ENCODE results near the gene NOL4L.
A peak's percentile ranks its signal among the peaks of the same experiment; 100 is the strongest.
"Not testable (repeated sequence)": the region's sequence is repeated elsewhere in the genome, so short reads cannot be mapped to it uniquely, and the experiment has no call there.

NOL4L gene

GRCh38 chr20:32597714-32598113 is 12.6 kb upstream of the NOL4L start:
- H3K9me3 Mint-ChIP-seq, result no peaks in the 10 kb centered on the region
- ATAC-seq (replicated peaks) (no peak), DNase-seq (no peak)
- peaks cover 0 to 7% of the 10 kb centered on the region in 2 donors for H3K4me1 Mint-ChIP-seq (ENCODE audit: low read depth in 2 of 2)
- no peak overlapping the region for H3K27ac Mint-ChIP-seq
- no peaks in the 10 kb centered on the region for H3K27me3 Mint-ChIP-seq
- H3K4me3 Mint-ChIP-seq, result no peak overlapping the region
- H3K36me3 Mint-ChIP-seq (ENCODE audit: insufficient read depth), result no peaks in the 10 kb centered on the region

- H3K36me3 Mint-ChIP-seq (ENCODE audit: insufficient read depth), result no peaks in the 10 kb centered on the region
- peaks cover 0 to 7% of the 10 kb centered on the region in 2 donors for H3K4me1 Mint-ChIP-seq (ENCODE audit: low read depth in 2 of 2)
- H3K9me3 Mint-ChIP-seq, result no peaks in the 10 kb centered on the region
- no peak overlapping the region for H3K27ac Mint-ChIP-seq
- H3K4me3 Mint-ChIP-seq, result no peak overlapping the region
- DNase-seq (no peak), ATAC-seq (replicated peaks) (no peak)
- no peaks in the 10 kb centered on the region for H3K27me3 Mint-ChIP-seq
Observed at GRCh38 chr20:32596681-32597252, 11.6 kb upstream of the NOL4L start.

- no peaks in the 10 kb centered on the region for H3K36me3 Mint-ChIP-seq (ENCODE audit: insufficient read depth)
Observed at GRCh38 chr20:32595143-32595542, 10.0 kb upstream of the NOL4L start.

GRCh38 chr20:32594669-32595068 is 9.5 kb upstream of the NOL4L start:
- H3K4me3 Mint-ChIP-seq; H3K27ac Mint-ChIP-seq; ATAC-seq (replicated peaks): not testable (repeated sequence)

More at GRCh38 chr20:32595143-32595542, 10.0 kb upstream of the NOL4L start:
- ATAC-seq (replicated peaks), result no peak
- no peak overlapping the region for H3K27ac Mint-ChIP-seq
- H3K4me1 Mint-ChIP-seq (ENCODE audit: low read depth in 2 of 2), result peaks cover 0 to 7% of the 10 kb centered on the region in 2 donors
- no peaks in the 10 kb centered on the region for H3K27me3 Mint-ChIP-seq
- no peak for DNase-seq
- H3K9me3 Mint-ChIP-seq, result no peaks in the 10 kb centered on the region
- H3K4me3 Mint-ChIP-seq, result no peak overlapping the region

GRCh38 chr20:32594204-32594603 is 9.1 kb upstream of the NOL4L start:
- H3K27ac Mint-ChIP-seq, result no peak overlapping the region
- H3K4me1 Mint-ChIP-seq (ENCODE audit: low read depth in 2 of 2), result peaks cover 0 to 7% of the 10 kb centered on the region in 2 donors
- ATAC-seq (replicated peaks), result no peak
- no peak for DNase-seq
- no peaks in the 10 kb centered on the region for H3K36me3 Mint-ChIP-seq (ENCODE audit: insufficient read depth)
- no peaks in the 10 kb centered on the region for H3K9me3 Mint-ChIP-seq
- H3K4me3 Mint-ChIP-seq, result no peak overlapping the region
- no peaks in the 10 kb centered on the region for H3K27me3 Mint-ChIP-seq

More at GRCh38 chr20:32594669-32595068, 9.5 kb upstream of the NOL4L start:
- not testable (repeated sequence) for H3K9me3 Mint-ChIP-seq; H3K36me3 Mint-ChIP-seq (ENCODE audit: insufficient read depth); H3K27me3 Mint-ChIP-seq; H3K4me1 Mint-ChIP-seq (ENCODE audit: low read depth in 2 of 2); DNase-seq

- not testable (repeated sequence) for H3K36me3 Mint-ChIP-seq (ENCODE audit: insufficient read depth); H3K27ac Mint-ChIP-seq; H3K27me3 Mint-ChIP-seq; ATAC-seq (replicated peaks); DNase-seq; H3K9me3 Mint-ChIP-seq; H3K4me3 Mint-ChIP-seq
- H3K4me1 Mint-ChIP-seq (ENCODE audit: low read depth in 2 of 2), result peaks cover 0 to 11% of the 10 kb centered on the region in 2 donors
Observed at GRCh38 chr20:32592616-32593015, 7.5 kb upstream of the NOL4L start.

- Mint-ChIP-seq H3K27me3 (no peaks in the 10 kb centered on the region), H3K4me1 (ENCODE audit: low read depth in 2 of 2) (peaks cover 6 to 17% of the 10 kb centered on the region in 2 donors)
- ATAC-seq (replicated peaks), result no peak
Observed at GRCh38 chr20:32592022-32592421, 6.9 kb upstream of the NOL4L start.

GRCh38 chr20:32589769-32590168 is 4.6 kb upstream of the NOL4L start:
- Mint-ChIP-seq H3K36me3 (ENCODE audit: insufficient read depth) (peaks cover 11% of the 10 kb centered on the region), H3K27me3 (no peaks in the 10 kb centered on the region), H3K4me3 (no peak overlapping the region), H3K9me3 (no peaks in the 10 kb centered on the region), H3K4me1 (ENCODE audit: low read depth in 2 of 2) (peaks cover 21 to 22% of the 10 kb centered on the region in 2 donors), H3K27ac (peak overlapping the region in 1 of 2 donors; percentile 25)
- DNase-seq, result no peak
- no peak for ATAC-seq (replicated peaks)

More at GRCh38 chr20:32592022-32592421, 6.9 kb upstream of the NOL4L start:
- Mint-ChIP-seq H3K9me3 (no peaks in the 10 kb centered on the region), H3K36me3 (ENCODE audit: insufficient read depth) (no peaks in the 10 kb centered on the region), H3K4me3 (no peak overlapping the region), H3K27ac (no peak overlapping the region)
- DNase-seq, result no peak

- H3K4me3 Mint-ChIP-seq, result no peak overlapping the region
Observed at GRCh38 chr20:32589256-32589655, 4.1 kb upstream of the NOL4L start.

GRCh38 chr20:32588040-32588439 is 2.9 kb upstream of the NOL4L start:
- H3K27ac Mint-ChIP-seq, result no peak overlapping the region
- no peak overlapping the region for H3K4me3 Mint-ChIP-seq
- no peak for ATAC-seq (replicated peaks)
- H3K4me1 Mint-ChIP-seq (ENCODE audit: low read depth in 2 of 2), result peaks cover 21 to 22% of the 10 kb centered on the region in 2 donors
- peaks cover 15% of the 10 kb centered on the region for H3K36me3 Mint-ChIP-seq (ENCODE audit: insufficient read depth)
- no peak for DNase-seq
- no peaks in the 10 kb centered on the region for H3K9me3 Mint-ChIP-seq
- no peaks in the 10 kb centered on the region for H3K27me3 Mint-ChIP-seq

More at GRCh38 chr20:32589256-32589655, 4.1 kb upstream of the NOL4L start:
- no peaks in the 10 kb centered on the region for H3K9me3 Mint-ChIP-seq
- peaks cover 11% of the 10 kb centered on the region for H3K36me3 Mint-ChIP-seq (ENCODE audit: insufficient read depth)
- peak overlapping the region in 1 of 2 donors; percentile 25 for H3K27ac Mint-ChIP-seq
- ATAC-seq (replicated peaks), result no peak
- DNase-seq, result no peak
- H3K4me1 Mint-ChIP-seq (ENCODE audit: low read depth in 2 of 2), result peaks cover 21 to 22% of the 10 kb centered on the region in 2 donors
- H3K27me3 Mint-ChIP-seq, result no peaks in the 10 kb centered on the region

GRCh38 chr20:32586291-32586690 is 1.2 kb upstream of the NOL4L start:
- H3K36me3 Mint-ChIP-seq (ENCODE audit: insufficient read depth), result peaks cover 19% of the 10 kb centered on the region
- ATAC-seq (replicated peaks) (no peak), DNase-seq (no peak)
- no peaks in the 10 kb centered on the region for H3K27me3 Mint-ChIP-seq
- peak overlapping the region; percentile 90 for H3K4me3 Mint-ChIP-seq
- H3K9me3 Mint-ChIP-seq, result no peaks in the 10 kb centered on the region
- peaks cover 30 to 32% of the 10 kb centered on the region in 2 donors for H3K4me1 Mint-ChIP-seq (ENCODE audit: low read depth in 2 of 2)
- H3K27ac Mint-ChIP-seq, result peak overlapping the region; percentile 86 to 90

GRCh38 chr20:32585586-32586127 is 524 bp upstream of the NOL4L start:
- no peak for DNase-seq
- peak overlapping the region; percentile 90 for H3K4me3 Mint-ChIP-seq
- H3K36me3 Mint-ChIP-seq (ENCODE audit: insufficient read depth), result peaks cover 19% of the 10 kb centered on the region
- peak overlapping the region; percentile 86 to 90 for H3K27ac Mint-ChIP-seq
- no peaks in the 10 kb centered on the region for H3K9me3 Mint-ChIP-seq
- H3K27me3 Mint-ChIP-seq, result no peaks in the 10 kb centered on the region
- ATAC-seq (replicated peaks), result peak; percentile 1
- peaks cover 36 to 38% of the 10 kb centered on the region in 2 donors for H3K4me1 Mint-ChIP-seq (ENCODE audit: low read depth in 2 of 2)

GRCh38 chr20:32583581-32584070 is 1.5 kb downstream of the NOL4L start:
- ATAC-seq (replicated peaks) (peak; percentile 31), DNase-seq (no peak)
- H3K4me3 Mint-ChIP-seq, result peak overlapping the region; percentile 63 to 69
- H3K36me3 Mint-ChIP-seq (ENCODE audit: insufficient read depth), result peaks cover 21% of the 10 kb centered on the region
- H3K4me1 Mint-ChIP-seq (ENCODE audit: low read depth in 2 of 2), result peaks cover 47 to 53% of the 10 kb centered on the region in 2 donors
- H3K27ac Mint-ChIP-seq, result no peak overlapping the region
- H3K9me3 Mint-ChIP-seq, result no peaks in the 10 kb centered on the region
- no peaks in the 10 kb centered on the region for H3K27me3 Mint-ChIP-seq

Data from effector memory CD8-positive, alpha-beta T cell (primary cell).